Measurements from ENCODE around the gene PIP5KL1.

GRCh38 chr9:127873886-127874285 lies 56.7 kb downstream of the PIP5KL1 start:
- TF ChIP-seq CTCF (IDR thresholded peaks at IDR 0.05) (no peak), TCF7L2 (IDR thresholded peaks at IDR 0.05; ENCODE audit: low read depth, low read length) (no peak)

All from Panc1 (cell line).